Esophagus muscularis mucosa (tissue), 4 donors: ENCODE results near the gene SOBP.

Source experiments
- EP300 ChIP-seq: sonication (generic); formaldehyde crosslinking; IDR thresholded peaks from one replicate; pipeline ENCODE4 v1.6.1; 2017; ENCODE audit warnings: antibody characterized with exemption
- POLR2A ChIP-seq: fragments of 450-650 bp; IDR thresholded peaks from one replicate; pipeline ENCODE4 v1.6.1; 2017; ENCODE audit warnings: antibody characterized with exemption, moderate library complexity, mild to moderate bottlenecking, low read depth
- POLR2AphosphoS5 ChIP-seq, 2 donors: sonication (generic); formaldehyde crosslinking; IDR thresholded peaks; one replicate each; pipeline ENCODE4 v1.6.1; 2017; ENCODE audit warnings: antibody characterized with exemption in 2 of 2
- TF ChIP-seq, protein P1 (sequence below), 3 experiments: fragments of 200-600 bp in 2 of 3; fragments of 450-650 bp in 1 of 3; sonication (generic) in 2 of 3; IDR thresholded peaks; one replicate each; pipeline ENCODE4 v1.5.1; 2017 to 2019; ENCODE audit warnings: antibody characterized with exemption in 3 of 3, mild to moderate bottlenecking in 2 of 3, moderate library complexity in 1 of 3

GRCh38 chr6:107690643-107691061 lies 200.7 kb downstream of the SOBP start:
- TF ChIP-seq, protein P1, sequence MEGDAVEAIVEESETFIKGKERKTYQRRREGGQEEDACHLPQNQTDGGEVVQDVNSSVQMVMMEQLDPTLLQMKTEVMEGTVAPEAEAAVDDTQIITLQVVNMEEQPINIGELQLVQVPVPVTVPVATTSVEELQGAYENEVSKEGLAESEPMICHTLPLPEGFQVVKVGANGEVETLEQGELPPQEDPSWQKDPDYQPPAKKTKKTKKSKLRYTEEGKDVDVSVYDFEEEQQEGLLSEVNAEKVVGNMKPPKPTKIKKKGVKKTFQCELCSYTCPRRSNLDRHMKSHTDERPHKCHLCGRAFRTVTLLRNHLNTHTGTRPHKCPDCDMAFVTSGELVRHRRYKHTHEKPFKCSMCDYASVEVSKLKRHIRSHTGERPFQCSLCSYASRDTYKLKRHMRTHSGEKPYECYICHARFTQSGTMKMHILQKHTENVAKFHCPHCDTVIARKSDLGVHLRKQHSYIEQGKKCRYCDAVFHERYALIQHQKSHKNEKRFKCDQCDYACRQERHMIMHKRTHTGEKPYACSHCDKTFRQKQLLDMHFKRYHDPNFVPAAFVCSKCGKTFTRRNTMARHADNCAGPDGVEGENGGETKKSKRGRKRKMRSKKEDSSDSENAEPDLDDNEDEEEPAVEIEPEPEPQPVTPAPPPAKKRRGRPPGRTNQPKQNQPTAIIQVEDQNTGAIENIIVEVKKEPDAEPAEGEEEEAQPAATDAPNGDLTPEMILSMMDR (IDR thresholded peaks at IDR 0.05): no peak
- TF ChIP-seq POLR2A: no peak
- TF ChIP-seq POLR2AphosphoS5 (IDR thresholded peaks at IDR 0.05): no peak
- TF ChIP-seq EP300: no peak
